LHCN-M2 (cell line): ENCODE results near the gene GRIP2. TPM values are rescaled to one million over a fixed set of nuclear protein-coding genes. Genes with fewer than 3 reads are reported as not detected.

Experiments
- DNase-seq: peaks from one replicate; pipeline ENCODE4 v3.0.0-alpha.2; 2012; ENCODE audit warnings: low read depth
- total RNA-seq: library from RNA; depleted of rRNA; stranded (reverse); fragments of >200 nt; gene quantifications from 2 replicates; pipeline ENCODE4 v1.2.3, GENCODE V29; 2014

GRIP2 gene
- total RNA-seq, 1 experiment from 2014 or later = not detected

DNA sequence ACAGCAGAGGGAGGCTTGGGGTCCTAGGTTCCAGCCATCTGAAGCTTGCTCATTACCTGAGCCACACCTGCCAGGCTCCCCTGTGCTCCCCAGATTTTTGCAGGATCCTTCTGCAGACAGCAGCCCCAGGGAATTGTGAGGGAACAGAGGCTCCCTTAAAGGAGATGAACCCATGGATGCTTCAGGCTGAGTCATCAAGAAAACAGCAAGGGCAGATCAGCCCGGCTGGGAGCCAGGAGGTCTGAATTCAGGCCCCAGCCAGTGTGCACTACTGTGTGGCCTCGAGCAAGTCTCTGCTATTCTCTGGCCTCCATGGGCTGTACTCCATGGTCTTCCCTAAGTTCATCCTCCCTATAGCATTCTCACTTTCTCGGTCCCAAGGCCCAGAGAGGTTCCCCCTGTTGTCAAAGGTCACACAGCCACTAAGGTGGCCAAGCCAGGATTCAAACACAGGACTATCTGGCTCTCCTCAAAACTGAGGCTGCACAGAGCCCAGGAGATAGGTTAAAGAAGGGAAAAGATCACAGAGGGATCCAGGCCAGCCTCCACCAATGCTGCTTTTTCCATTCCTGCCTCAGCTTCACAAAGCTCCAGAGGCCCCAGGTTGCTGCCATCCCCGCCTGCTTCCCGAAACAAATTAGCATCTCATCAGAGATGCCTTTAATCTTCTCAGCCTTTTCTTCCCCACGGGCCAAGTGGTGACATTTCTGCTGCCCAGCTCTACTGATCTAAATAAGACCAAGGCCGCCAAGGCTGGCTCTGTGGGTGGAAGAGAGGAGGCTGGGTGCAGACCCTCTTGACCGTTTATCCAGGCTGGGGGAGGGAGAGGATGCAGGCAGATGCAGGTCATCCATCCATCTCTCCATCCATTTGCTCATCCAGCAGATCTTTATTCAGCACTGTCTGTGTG, 21.2 kb upstream of the GRIP2 start:
- DNase-seq = peak; percentile 25

- DNase-seq = no peak
Observed at GRCh38 chr3:14560110-14560509, 20.0 kb upstream of the GRIP2 start.

GRCh38 chr3:14558029-14558428, 17.9 kb upstream of the GRIP2 start:
- no peak for DNase-seq

DNA sequence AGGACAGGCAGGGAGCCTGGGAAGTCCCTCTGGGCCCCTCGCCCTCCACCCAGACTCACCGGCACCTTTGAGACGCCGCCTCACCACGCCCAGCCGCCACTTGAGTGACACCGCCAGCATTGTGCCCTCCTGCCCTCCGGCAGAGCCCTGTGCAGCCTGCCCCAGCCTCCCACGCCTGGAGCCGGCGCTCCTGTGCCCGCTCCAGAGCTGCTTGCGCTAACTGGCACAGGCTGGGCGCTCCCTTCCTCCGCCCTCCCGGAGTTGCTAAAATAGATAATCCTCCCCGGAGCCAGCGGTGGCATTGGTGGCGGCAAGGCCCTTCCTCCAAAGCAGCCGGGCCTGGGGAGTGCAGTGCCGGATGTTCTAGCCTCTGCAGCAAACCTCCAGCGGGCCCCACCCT, 15.7 kb upstream of the GRIP2 start:
- DNase-seq = no peak

DNA sequence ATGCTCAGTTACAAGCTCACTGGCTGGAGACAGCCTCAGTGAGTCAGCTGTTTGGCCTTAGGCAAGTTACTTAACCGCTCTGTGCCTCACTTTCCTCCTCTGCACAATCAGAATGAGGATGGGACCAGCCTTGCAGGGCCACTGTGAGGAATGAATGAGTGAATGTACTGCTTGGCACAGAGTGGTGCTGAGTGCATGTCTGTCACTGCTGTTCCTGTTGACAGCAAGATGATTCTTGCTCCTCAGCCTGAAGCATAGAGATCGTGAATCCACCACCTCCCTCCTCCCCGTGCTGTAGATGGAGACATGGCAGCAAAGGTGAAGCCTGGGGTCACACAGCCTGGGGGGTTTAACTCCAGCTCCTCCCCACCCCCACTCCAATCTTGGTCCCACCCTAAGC, 14.6 kb upstream of the GRIP2 start:
- DNase-seq = no peak

GRCh38 chr3:14553871-14554270, 13.7 kb upstream of the GRIP2 start:
- DNase-seq = no peak

DNA sequence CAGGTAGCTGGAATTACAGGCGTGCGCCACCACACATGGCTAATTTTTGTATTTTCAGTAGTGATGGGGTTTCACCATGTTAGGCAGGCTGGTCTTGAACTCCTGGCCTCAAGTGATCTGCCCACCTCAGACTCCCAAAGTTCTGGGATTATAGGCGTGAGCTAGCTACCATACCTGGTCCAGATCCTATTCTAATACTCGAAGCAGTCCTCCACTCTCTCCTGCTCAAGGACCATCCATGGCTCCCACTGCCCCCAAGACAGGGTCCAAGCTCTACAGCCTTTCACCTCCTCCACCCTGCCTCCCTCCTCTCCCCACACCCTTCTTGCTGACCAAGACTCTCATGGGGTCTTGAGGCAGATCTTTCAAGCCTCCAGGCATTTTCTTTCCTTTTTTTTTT, 12.6 kb upstream of the GRIP2 start:
- no peak for DNase-seq

GRCh38 chr3:14552041-14552648, 12.0 kb upstream of the GRIP2 start:
- no peak for DNase-seq

- peak; percentile 6 for DNase-seq
Observed at GRCh38 chr3:14550651-14551611, 10.8 kb upstream of the GRIP2 start.

- DNase-seq = no peak
Observed at GRCh38 chr3:14550181-14550580, 10.0 kb upstream of the GRIP2 start.

DNA sequence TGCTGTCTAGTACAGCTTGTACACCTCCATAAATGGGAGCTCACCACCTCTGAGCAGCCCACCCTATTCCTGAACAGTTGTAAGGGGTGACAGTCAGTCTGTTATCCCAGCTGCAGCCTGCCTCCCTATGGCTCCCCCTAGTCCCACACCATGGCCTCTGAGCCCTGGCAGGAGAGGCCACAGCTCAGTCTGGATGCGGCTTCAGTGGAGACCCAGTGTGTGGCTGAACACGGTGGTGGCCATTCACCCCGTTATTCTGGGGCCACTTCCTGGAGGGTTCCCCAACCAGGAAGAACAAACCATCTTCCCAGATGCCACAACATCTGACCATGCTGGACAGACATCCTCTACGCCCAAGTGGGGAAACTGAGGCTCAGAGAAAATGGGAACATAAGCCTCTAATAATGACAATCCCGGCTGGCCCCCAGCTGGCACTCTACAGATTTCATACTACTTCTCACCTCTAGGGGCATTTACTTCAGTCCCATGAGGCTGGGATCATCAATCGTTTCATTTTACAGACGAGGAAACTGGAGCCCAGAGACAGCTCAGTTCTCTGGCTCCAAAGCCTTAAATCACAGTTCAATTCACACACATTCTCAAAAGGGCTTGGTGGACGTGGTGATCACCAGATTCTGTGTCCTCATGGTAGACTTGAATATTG, 9.2 kb upstream of the GRIP2 start:
- DNase-seq = peak; percentile 11

DNA sequence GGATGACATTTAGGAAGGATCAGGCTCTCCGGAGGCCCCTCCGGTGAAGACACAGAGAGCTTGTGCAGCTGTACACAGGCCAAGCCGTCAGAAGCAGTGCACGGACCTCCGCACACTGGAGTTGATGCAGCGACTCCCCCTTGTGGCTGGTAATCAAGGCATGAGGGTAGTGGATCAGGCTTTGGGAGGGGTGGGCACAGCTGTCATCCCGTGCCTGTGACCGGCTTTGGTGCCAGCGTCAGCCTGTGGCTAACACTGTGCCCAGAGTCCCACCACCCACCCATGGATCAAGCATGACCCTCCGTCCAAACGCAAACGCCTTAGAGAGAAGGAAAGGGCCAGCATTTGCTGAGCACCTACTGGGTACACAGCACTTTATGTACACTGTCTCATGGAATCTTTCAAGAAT, 8.2 kb upstream of the GRIP2 start:
- peak; percentile 39 for DNase-seq

DNA sequence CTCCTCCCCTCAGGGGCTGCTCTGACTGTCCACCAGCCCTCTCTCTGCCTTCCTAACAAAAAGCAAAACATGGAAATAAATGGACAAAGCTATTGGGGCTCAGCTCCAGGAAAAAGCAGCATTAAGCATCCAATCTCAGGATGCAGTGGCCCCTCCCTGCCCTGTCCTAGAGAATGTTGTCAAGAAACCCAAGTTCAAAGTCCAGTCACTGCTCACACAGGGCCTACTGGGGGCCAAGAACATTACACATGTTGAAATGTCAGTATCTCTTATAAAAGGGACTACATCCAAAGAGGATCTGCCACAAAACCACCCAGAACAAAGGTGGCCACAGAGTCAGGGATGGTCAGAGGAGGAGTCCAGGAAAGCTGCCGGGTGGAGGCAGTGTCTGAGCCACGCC, 7.6 kb upstream of the GRIP2 start:
- no peak for DNase-seq

- DNase-seq = no peak
Observed at GRCh38 chr3:14546041-14546440, 5.9 kb upstream of the GRIP2 start.

- DNase-seq = no peak
Observed at GRCh38 chr3:14545251-14545635, 5.1 kb upstream of the GRIP2 start.

DNA sequence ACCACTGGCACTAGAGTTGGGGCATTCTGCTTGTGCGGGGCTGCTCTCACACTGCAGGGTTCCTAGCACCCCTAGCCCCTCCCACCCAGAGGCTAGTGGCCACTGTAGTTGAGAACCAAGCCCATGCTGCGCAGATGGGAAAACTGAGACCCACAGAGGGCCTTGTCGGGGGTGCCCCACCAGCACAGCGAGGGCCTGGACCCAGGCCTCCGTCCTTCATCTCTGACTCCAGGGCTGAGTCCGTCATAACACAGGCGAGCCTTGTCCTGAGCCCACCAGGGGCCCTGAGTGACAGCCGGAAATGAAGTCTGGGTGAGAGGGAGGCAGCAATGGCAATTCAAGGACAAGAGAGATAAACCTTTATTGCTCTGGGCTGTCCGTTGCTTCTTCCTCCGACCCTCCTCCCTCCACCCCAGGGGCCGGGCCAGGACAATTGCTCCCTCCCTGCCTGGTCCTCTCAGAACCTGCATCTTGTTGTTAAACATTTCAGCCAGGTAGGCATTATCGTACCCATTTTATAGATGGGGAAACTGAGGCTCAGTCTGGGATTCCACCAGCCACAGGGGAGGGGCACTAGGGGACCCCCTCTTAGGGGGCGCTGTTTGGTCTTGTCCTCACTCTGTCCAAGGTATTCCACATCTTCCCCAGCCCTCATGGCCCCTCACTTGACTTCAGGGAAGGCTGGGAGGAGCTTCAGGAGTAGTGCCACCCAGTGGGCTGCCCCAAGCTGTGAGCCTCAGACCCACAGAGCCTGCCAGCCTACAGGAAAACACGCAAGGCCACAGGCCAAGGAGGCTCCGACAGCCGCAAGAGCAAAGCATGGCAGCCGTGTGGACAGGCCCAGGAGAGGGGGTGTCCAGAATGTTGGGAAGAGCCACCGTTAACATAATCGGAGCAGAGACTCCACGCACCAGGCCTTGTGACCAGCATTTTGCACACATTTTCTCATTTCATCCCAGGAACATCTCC, 4.4 kb upstream of the GRIP2 start:
- DNase-seq = no peak

DNA sequence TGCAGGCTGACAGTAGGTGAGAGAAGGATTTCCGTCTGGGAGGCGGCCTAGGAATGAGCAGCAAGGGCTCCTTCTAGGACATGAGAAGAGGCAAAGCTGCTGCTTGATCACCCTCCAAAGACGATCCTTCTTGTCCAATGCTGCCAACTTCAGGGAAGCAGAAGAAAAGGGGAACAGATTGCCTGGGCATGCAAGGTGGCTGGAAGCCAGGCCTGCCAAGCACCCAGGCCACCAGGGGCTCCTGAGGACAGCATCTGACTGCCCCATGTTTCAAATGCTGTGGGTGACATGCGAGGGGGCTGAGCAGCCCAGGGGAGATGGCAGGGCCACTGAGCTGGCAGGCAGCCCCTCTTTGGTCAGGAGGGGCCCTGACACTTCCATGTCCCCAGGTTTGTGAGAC, 3.3 kb upstream of the GRIP2 start:
- DNase-seq = no peak

DNA sequence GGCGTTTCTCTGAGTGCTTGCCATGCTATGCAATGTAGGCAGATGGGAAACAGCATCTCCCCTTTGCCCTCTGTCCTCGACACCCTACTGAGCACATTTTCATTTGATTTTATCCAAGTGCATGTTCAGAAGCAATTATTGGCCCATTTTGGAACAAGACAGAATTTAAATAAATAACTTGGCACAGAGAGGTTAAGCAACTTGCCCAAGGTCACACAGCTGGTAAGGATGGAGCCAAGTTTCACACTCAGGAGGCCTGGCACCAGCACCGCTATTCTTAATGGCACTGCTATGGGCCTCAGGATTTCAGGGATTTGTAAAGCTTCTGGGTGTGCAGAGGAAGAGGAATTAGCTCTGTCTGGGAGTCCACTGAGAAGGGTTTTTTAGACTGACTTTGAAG, 2.5 kb upstream of the GRIP2 start:
- DNase-seq = no peak

DNA sequence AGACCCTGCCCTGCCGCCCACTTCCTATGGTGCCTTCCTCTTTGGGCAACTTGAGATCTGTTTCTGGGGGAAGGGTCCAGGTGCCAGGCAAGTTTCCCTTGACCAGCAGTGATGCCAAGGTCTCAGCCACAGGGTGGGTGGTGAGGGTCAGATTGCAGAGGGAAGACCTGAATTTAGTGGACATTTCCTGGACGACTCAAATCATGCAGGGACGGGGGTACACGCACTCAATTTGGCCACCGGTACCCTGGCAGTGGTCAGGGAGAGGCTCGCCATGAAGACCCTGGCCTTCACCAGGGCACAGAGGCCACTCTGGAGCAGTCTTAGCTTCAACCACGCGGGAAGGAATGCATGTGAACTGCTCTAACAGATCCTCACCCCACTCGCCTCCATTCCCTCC, 1.5 kb upstream of the GRIP2 start:
- no peak for DNase-seq

DNA sequence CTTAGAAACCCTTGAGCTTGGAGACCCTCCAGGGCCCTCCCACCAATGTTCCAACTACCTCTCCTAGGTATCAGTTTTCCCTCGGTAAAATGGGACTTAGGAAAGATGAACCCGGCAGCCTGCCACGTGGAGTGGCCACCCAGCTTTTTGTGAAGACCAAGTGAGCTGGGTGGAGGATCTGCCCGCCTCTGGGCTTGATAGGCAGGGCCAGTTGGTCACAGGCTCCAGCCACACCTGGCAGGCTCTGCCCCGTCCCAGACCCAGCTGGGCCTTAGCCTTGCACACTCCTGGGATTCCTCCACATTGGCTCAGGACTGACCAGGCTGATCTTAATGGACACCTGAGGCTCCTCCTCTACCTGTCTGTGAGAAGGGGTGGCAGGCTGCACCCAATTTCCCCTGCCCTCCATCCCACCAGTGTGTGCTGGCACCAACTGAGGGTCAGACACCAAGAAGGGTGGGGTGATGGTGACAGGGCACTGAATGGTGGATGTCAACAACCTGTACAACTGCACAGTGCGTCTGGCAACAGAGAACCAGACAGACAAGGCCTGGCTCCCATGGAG, 761 bp upstream of the GRIP2 start:
- DNase-seq = peak; percentile 3
